Measurements from ENCODE around the gene TCF4. TPM values are rescaled to one million over a fixed set of nuclear protein-coding genes. Genes with fewer than 3 reads are reported as not detected.

Gene TCF4
- total RNA-seq, 1 experiment from 2014 or later = 143 TPM

GRCh38 chr18:55214534-55214933 lies 373.5 kb downstream of the TCF4 start:
- Histone ChIP-seq H3K4me1 (ENCODE audit: insufficient read depth, low read length, poor library complexity, severe bottlenecking) (no peaks in the 10 kb centered on the region), H3K9me3 (ENCODE audit: low read depth, low read length, poor library complexity, severe bottlenecking) (no peaks in the 10 kb centered on the region), H3K27ac (ENCODE audit: low read depth, low read length, poor library complexity, severe bottlenecking) (no peak overlapping the region), H3K27me3 (replicated peaks; ENCODE audit: insufficient read depth, low read depth, low read length, poor library complexity) (no peaks in the 10 kb centered on the region), H3K36me3 (ENCODE audit: insufficient read depth, low read length, poor library complexity, severe bottlenecking) (no peaks in the 10 kb centered on the region), H3K4me3 (ENCODE audit: low read depth, low read length, poor library complexity, severe bottlenecking) (no peak overlapping the region)
- BruUV-seq (replicated peaks) = no TSS peak
- POLR2A ChIA-PET (ENCODE audit: low non-redundant PET) = no interaction called here
- DNase-seq (ENCODE audit: low spot score) = no peak
- TF ChIP-seq CTCF (conservative IDR thresholded peaks at IDR 0.05; ENCODE audit: low read depth, low read length) (no peak), EZH2 (IDR thresholded peaks at IDR 0.05; ENCODE audit: borderline replicate concordance, low read depth, low read length, poor library complexity, severe bottlenecking) (no peak)
- intact Hi-C loops (cut with micrococcal nuclease; ENCODE audit: unreplicated experiment) = no loop called here
- CTCF ChIA-PET = interaction anchor here (1.1 kb wide), 1 partner anchor 20 kb away, joined by 3 read pairs; no protein-coding TSS in a partner anchor

- intact Hi-C loops (cut with micrococcal nuclease; ENCODE audit: unreplicated experiment) = no loop called here
- no TSS peak for BruUV-seq (replicated peaks)
- Histone ChIP-seq H3K27me3 (replicated peaks; ENCODE audit: insufficient read depth, low read depth, low read length, poor library complexity) (no peaks in the 10 kb centered on the region), H3K36me3 (ENCODE audit: insufficient read depth, low read length, poor library complexity, severe bottlenecking) (no peaks in the 10 kb centered on the region), H3K9me3 (ENCODE audit: low read depth, low read length, poor library complexity, severe bottlenecking) (no peaks in the 10 kb centered on the region), H3K27ac (ENCODE audit: low read depth, low read length, poor library complexity, severe bottlenecking) (no peak overlapping the region), H3K4me3 (ENCODE audit: low read depth, low read length, poor library complexity, severe bottlenecking) (no peak overlapping the region), H3K4me1 (ENCODE audit: insufficient read depth, low read length, poor library complexity, severe bottlenecking) (no peaks in the 10 kb centered on the region)
- no peak for DNase-seq (ENCODE audit: low spot score)
- CTCF ChIA-PET = interaction anchor here (1.1 kb wide), 1 partner anchor 21 kb away, joined by 3 read pairs; no protein-coding TSS in a partner anchor
- no peak for TF ChIP-seq EZH2 (IDR thresholded peaks at IDR 0.05; ENCODE audit: borderline replicate concordance, low read depth, low read length, poor library complexity, severe bottlenecking)
- no peak for TF ChIP-seq CTCF (conservative IDR thresholded peaks at IDR 0.05; ENCODE audit: low read depth, low read length)
- POLR2A ChIA-PET (ENCODE audit: low non-redundant PET) = no interaction called here
Observed at GRCh38 chr18:55213586-55213985, 374.4 kb downstream of the TCF4 start.

GRCh38 chr18:55206927-55207326 lies 381.1 kb downstream of the TCF4 start:
- TF ChIP-seq EZH2 (IDR thresholded peaks at IDR 0.05; ENCODE audit: borderline replicate concordance, low read depth, low read length, poor library complexity, severe bottlenecking) (no peak), CTCF (conservative IDR thresholded peaks at IDR 0.05; ENCODE audit: low read depth, low read length) (no peak)
- intact Hi-C loops (cut with micrococcal nuclease; ENCODE audit: unreplicated experiment) = no loop called here
- BruUV-seq (replicated peaks) = no TSS peak
- Histone ChIP-seq H3K4me1 (ENCODE audit: insufficient read depth, low read length, poor library complexity, severe bottlenecking) (no peaks in the 10 kb centered on the region), H3K4me3 (ENCODE audit: low read depth, low read length, poor library complexity, severe bottlenecking) (no peak overlapping the region), H3K9me3 (ENCODE audit: low read depth, low read length, poor library complexity, severe bottlenecking) (no peaks in the 10 kb centered on the region), H3K27me3 (replicated peaks; ENCODE audit: insufficient read depth, low read depth, low read length, poor library complexity) (no peaks in the 10 kb centered on the region), H3K27ac (ENCODE audit: low read depth, low read length, poor library complexity, severe bottlenecking) (no peak overlapping the region), H3K36me3 (ENCODE audit: insufficient read depth, low read length, poor library complexity, severe bottlenecking) (no peaks in the 10 kb centered on the region)
- ChIA-PET POLR2A (ENCODE audit: low non-redundant PET) (no interaction called here), CTCF (no interaction called here)
- DNase-seq (ENCODE audit: low spot score) = no peak

Measured in A673 (cell line).